Kidney (tissue), 14 donors: ENCODE data around the gene PIN4. TPM values are rescaled to one million over a fixed set of nuclear protein-coding genes. Genes with fewer than 3 reads are reported as not detected.

Experiments
- DNase-seq, 5 donors: peaks; one replicate each; pipeline ENCODE4 v3.0.0-alpha.2; 2013 to 2020
- FAIRE-seq: peaks from 2 replicates; lab custom pipeline; 2012; peaks lifted over from hg19 to GRCh38; lab: Jason Lieb, UNC
- H3K27ac ChIP-seq, 2 donors: one replicate each; pipeline ENCODE4 v1.7.0; 2013; ENCODE audit warnings: low read depth in 2 of 2, low read length in 2 of 2, inconsistent platforms in 1 of 2
- H3K27me3 ChIP-seq: one replicate; pipeline ENCODE4 v1.7.1; 2013; ENCODE audit warnings: low read length, inconsistent platforms; ENCODE audit not compliant: control insufficient read depth, insufficient read depth
- H3K36me3 ChIP-seq, 3 donors: one replicate each; pipeline versions ENCODE4 v1.7.0 to v1.7.1; 2013; ENCODE audit warnings: low read length in 3 of 3, control low read depth in 1 of 3, inconsistent platforms in 1 of 3; ENCODE audit not compliant: insufficient read depth in 3 of 3, control insufficient read depth in 2 of 3
- H3K4me1 ChIP-seq, 3 donors: one replicate each; pipeline versions ENCODE4 v1.7.0 to v1.7.1; 2013; ENCODE audit warnings: low read length in 3 of 3, inconsistent platforms in 1 of 3, low read depth in 1 of 3; ENCODE audit not compliant: control insufficient read depth in 2 of 3, insufficient read depth in 2 of 3
- H3K4me3 ChIP-seq, 3 donors: one replicate each; pipeline versions ENCODE4 v1.7.0 to v1.8.1; 2013; ENCODE audit warnings: low read length in 3 of 3, control low read depth in 1 of 3, inconsistent platforms in 1 of 3
- H3K9ac ChIP-seq, 3 donors: one replicate each; pipeline versions ENCODE4 v1.7.0 to v1.7.1; 2013; ENCODE audit warnings: low read length in 3 of 3, control low read depth in 1 of 3, inconsistent platforms in 1 of 3
- H3K9me3 ChIP-seq, 3 donors: one replicate each; pipeline versions ENCODE4 v1.7.0 to v1.7.1; 2013; ENCODE audit warnings: low read length in 3 of 3, control low read depth in 1 of 3, inconsistent platforms in 1 of 3; ENCODE audit not compliant: control insufficient read depth in 2 of 3, insufficient read depth in 1 of 3
- intact Hi-C: fragments of 100-400 bp; cut with DNase I; formaldehyde crosslinking; loops from one replicate; pipeline ENCODE4 v1.11.1; 2022
- polyA plus RNA-seq: library from polyadenylated mRNA; stranded (reverse); fragments of 350-450 nt; fragmentation: Illumina TruSeq; extraction: RNeasy Lipid Tissue Mini Kit (QIAGEN cat#74804); gene quantifications from one replicate; pipeline ENCODE4 v1.2.3, GENCODE V29; 2014; ENCODE audit warnings: low read depth, low replicate concordance; ENCODE audit not compliant: insufficient read depth
- total RNA-seq: library from RNA; stranded (reverse); fragmentation: NEBNext Ultra II Directional; extraction: Animal tissue kit (Norgen Biotek cat#: 25700); gene quantifications from one replicate; pipeline ENCODE4 v1.2.1, GENCODE V29; 2021
- TF ChIP-seq, protein P1 (sequence below): IDR thresholded peaks from 3 replicates; pipeline ENCODE4 v1.5.1; 2012; ENCODE audit warnings: mild to moderate bottlenecking, moderate library complexity, borderline replicate concordance; ENCODE audit not compliant: insufficient read depth; ENCODE audit errors: extremely low read depth
- donor health status: control.
- donor health status: control.
- donor health status: control.
- donor health status: control.
- donor health status: control.
- donor health status: DM: yes; HTN: yes; CAD: no.
- donor health status: Normal renal cell carcinoma (clear cell type).

PIN4 gene
- total and polyA plus RNA-seq, 2 donors from 2014 or later: 11.0 to 50.9 TPM

DNA sequence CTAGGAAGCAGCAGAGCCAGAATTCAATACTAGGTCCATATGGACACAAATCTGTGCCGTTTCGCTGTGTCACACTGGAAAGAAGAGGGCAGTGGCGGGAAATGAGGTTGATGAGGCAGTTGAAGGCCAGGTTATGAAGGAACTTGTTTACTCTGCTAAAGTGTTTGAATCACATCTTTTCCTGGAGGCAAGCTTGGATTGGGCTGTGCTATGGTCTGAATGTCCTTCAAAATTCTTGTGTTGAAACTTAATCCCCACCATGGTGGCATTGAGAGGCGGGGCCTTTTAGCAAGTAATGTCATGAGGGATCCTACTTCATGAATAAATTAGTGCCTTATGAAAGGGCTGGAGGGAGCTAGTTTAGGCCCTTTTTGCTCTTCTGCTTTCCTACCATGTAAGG is 59.4 kb downstream of the PIN4 start:
- H3K9ac ChIP-seq: no peak overlapping the region
- TF ChIP-seq, protein P1, sequence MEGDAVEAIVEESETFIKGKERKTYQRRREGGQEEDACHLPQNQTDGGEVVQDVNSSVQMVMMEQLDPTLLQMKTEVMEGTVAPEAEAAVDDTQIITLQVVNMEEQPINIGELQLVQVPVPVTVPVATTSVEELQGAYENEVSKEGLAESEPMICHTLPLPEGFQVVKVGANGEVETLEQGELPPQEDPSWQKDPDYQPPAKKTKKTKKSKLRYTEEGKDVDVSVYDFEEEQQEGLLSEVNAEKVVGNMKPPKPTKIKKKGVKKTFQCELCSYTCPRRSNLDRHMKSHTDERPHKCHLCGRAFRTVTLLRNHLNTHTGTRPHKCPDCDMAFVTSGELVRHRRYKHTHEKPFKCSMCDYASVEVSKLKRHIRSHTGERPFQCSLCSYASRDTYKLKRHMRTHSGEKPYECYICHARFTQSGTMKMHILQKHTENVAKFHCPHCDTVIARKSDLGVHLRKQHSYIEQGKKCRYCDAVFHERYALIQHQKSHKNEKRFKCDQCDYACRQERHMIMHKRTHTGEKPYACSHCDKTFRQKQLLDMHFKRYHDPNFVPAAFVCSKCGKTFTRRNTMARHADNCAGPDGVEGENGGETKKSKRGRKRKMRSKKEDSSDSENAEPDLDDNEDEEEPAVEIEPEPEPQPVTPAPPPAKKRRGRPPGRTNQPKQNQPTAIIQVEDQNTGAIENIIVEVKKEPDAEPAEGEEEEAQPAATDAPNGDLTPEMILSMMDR: no peak
- no peaks in the 10 kb centered on the region for H3K36me3 ChIP-seq
- intact Hi-C loops: no loop called here
- DNase-seq (no peak), FAIRE-seq (no peak)
- H3K4me1 ChIP-seq: no peaks in the 10 kb centered on the region
- H3K27me3 ChIP-seq: no peaks in the 10 kb centered on the region
- H3K27ac ChIP-seq: no peak overlapping the region
- no peak overlapping the region for H3K4me3 ChIP-seq
- H3K9me3 ChIP-seq: no peaks in the 10 kb centered on the region

DNA sequence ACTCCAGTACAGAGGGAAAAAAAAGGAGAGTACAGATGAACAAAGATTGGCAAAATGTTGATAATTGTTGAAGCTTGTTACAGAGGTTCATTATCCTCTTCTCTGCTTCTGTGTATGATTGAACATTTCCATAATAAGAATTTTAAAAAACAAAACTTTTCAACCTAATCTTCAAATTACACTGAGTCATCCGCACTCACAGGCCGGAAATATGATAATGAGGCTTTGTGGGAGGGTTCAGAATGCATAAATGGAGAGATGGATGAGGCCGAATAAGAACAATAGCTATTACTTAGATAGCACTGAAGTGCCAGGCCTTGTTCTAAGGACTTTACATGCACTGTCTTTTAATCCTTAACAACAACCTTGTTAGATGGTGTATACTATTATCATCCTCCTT is 61.9 kb downstream of the PIN4 start:
- no peaks in the 10 kb centered on the region for H3K36me3 ChIP-seq
- peaks cover 0 to 3% (median 0%) of the 10 kb centered on the region in 3 donors for H3K4me1 ChIP-seq
- H3K27me3 ChIP-seq: no peaks in the 10 kb centered on the region
- no peak overlapping the region for H3K4me3 ChIP-seq
- no peak for FAIRE-seq
- no peaks in the 10 kb centered on the region for H3K9me3 ChIP-seq
- no peak overlapping the region for H3K9ac ChIP-seq
- intact Hi-C loops: no loop called here
- no peak for DNase-seq
- no peak overlapping the region for H3K27ac ChIP-seq
- TF ChIP-seq, protein P1: no peak

DNA sequence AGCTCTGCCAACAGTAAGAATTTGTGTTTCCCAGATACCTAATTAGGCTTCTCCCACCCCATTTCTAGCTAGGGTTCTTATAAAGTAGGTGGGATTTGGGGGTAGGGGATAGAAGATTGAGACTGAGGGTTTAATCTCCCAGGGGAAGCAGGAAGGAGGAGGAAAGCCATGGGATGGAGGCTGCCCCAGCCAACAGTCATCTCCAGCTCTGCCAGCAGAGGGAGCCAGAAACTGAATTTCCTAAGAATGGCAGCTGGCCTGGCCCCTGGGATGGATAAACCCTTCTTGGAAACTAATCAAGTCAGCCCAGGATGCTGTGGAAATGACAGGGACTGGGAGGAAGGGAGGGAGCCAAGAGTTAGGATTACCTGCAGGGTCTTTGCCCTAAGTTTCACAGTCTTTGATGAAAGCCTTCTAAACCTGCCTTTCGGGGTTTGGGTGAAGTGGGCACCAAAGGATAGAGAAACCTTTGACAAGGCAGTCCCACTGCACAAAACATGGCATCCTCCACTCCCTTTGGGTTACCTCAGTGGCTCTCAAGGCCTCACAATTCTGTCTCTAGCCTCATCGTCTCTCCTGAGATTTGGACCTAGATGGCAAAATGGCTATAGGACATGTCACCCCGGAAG is 64.0 kb downstream of the PIN4 start:
- DNase-seq: peak in 4 of 5 donors; percentile 52 to 58 (median 56)
- no peak for FAIRE-seq
- no peaks in the 10 kb centered on the region for H3K27me3 ChIP-seq
- H3K36me3 ChIP-seq: no peaks in the 10 kb centered on the region
- intact Hi-C loops: no loop called here
- H3K27ac ChIP-seq: no peak overlapping the region
- H3K9ac ChIP-seq: no peak overlapping the region
- H3K4me1 ChIP-seq: peaks cover 0 to 3% (median 0%) of the 10 kb centered on the region in 3 donors
- TF ChIP-seq, protein P1: peak; percentile 73
- no peaks in the 10 kb centered on the region for H3K9me3 ChIP-seq
- no peak overlapping the region for H3K4me3 ChIP-seq
